Measurements from ENCODE around the gene SLC16A5. TPM values are rescaled to one million over a fixed set of nuclear protein-coding genes. Genes with fewer than 3 reads are reported as not detected.
A peak's percentile ranks its signal among the peaks of the same experiment; 100 is the strongest.

The SLC16A5 gene
- total RNA-seq, 1 donor from 2014 or later, result 3.0 TPM

DNA sequence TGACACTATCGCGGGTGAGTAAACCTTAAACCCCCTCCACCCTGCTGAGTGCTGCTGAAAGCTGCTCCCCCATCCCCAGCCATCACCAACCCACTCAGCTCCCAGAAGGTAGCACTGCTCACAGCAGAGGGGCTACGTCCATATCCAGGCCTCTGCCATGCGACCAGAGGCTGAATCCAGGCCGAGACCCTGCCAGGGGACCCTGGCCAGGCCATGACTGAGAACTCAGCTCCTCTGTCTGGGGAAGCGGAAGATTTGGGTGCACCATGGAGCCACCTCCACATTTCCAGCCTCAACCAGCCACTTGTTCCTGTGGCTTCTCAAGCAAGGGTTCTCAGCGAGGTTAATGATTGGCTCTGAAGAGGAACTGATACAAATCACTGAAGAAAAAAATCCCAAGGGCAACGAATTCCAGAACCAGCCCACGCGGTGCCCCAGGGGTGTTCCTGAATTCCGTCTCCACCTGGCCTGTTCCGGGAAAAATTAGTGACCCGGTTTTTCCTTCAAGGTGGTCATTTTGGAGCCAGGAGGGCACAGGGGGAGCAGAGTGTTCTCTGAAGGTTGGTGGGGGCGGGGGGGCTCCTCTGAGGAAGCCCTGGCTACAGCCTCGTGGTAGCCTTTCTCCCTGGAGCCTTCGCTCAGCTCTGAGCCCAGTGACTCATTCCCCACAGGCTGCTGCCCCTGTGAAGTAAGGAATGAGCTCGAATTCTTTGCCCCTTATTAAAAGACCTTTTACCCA, 9.3 kb upstream of the SLC16A5 start:
- TF ChIP-seq, protein P1, sequence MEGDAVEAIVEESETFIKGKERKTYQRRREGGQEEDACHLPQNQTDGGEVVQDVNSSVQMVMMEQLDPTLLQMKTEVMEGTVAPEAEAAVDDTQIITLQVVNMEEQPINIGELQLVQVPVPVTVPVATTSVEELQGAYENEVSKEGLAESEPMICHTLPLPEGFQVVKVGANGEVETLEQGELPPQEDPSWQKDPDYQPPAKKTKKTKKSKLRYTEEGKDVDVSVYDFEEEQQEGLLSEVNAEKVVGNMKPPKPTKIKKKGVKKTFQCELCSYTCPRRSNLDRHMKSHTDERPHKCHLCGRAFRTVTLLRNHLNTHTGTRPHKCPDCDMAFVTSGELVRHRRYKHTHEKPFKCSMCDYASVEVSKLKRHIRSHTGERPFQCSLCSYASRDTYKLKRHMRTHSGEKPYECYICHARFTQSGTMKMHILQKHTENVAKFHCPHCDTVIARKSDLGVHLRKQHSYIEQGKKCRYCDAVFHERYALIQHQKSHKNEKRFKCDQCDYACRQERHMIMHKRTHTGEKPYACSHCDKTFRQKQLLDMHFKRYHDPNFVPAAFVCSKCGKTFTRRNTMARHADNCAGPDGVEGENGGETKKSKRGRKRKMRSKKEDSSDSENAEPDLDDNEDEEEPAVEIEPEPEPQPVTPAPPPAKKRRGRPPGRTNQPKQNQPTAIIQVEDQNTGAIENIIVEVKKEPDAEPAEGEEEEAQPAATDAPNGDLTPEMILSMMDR (IDR thresholded peaks at IDR 0.05), result no peak
- H3K4me3 Mint-ChIP-seq (ENCODE audit: unreplicated experiment), result no peak overlapping the region

DNA sequence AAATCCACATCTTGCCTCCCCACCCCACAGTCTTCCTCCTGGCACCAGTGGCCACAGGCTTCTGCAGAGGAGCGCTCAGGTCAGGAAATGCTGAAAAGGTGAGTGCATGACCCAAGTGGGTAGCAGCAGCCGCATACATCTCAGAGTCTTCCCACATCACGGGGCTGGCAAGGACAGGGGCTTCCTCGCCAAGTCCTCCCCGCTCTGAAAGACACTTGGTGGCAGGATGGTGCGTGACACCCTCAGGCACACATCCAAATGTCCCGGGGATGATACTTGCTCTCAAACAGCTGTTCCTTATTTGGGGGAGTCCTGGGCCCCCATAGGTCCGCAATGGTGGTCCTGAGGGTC, 8.8 kb upstream of the SLC16A5 start:
- H3K27ac Mint-ChIP-seq (ENCODE audit: unreplicated experiment), result peak overlapping the region; percentile 90
- H3K4me1 Mint-ChIP-seq (ENCODE audit: low read depth), result peaks cover 41% of the 10 kb centered on the region
- no peak for DNase-seq (ENCODE audit: low spot score)
- no peaks in the 10 kb centered on the region for H3K27me3 Mint-ChIP-seq (ENCODE audit: low read depth)
- TF ChIP-seq, protein P1 (IDR thresholded peaks at IDR 0.05), result peak; percentile 15
- H3K4me3 Mint-ChIP-seq (ENCODE audit: unreplicated experiment), result peak overlapping the region; percentile 1
- H3K36me3 Mint-ChIP-seq (ENCODE audit: low read depth), result no peaks in the 10 kb centered on the region
- no peaks in the 10 kb centered on the region for H3K9me3 Mint-ChIP-seq (ENCODE audit: low read depth)

More for the DNA sequence above, 9.3 kb upstream of the SLC16A5 start:
- Mint-ChIP-seq H3K36me3 (ENCODE audit: low read depth) (no peaks in the 10 kb centered on the region), H3K27me3 (ENCODE audit: low read depth) (no peaks in the 10 kb centered on the region), H3K4me1 (ENCODE audit: low read depth) (peaks cover 36% of the 10 kb centered on the region), H3K9me3 (ENCODE audit: low read depth) (no peaks in the 10 kb centered on the region), H3K27ac (ENCODE audit: unreplicated experiment) (peak overlapping the region; percentile 90)
- no peak for DNase-seq (ENCODE audit: low spot score)

- H3K4me1 Mint-ChIP-seq (ENCODE audit: low read depth), result peaks cover 57% of the 10 kb centered on the region
- H3K27me3 Mint-ChIP-seq (ENCODE audit: low read depth), result no peaks in the 10 kb centered on the region
- no peak overlapping the region for H3K27ac Mint-ChIP-seq (ENCODE audit: unreplicated experiment)
- no peaks in the 10 kb centered on the region for H3K9me3 Mint-ChIP-seq (ENCODE audit: low read depth)
- DNase-seq (ENCODE audit: low spot score), result no peak
- TF ChIP-seq, protein P1 (IDR thresholded peaks at IDR 0.05), result no peak
- no peak overlapping the region for H3K4me3 Mint-ChIP-seq (ENCODE audit: unreplicated experiment)
- H3K36me3 Mint-ChIP-seq (ENCODE audit: low read depth), result no peaks in the 10 kb centered on the region
These were observed 5.9 kb upstream of the SLC16A5 start for GRCh38 chr17:75081611-75082540.

DNA sequence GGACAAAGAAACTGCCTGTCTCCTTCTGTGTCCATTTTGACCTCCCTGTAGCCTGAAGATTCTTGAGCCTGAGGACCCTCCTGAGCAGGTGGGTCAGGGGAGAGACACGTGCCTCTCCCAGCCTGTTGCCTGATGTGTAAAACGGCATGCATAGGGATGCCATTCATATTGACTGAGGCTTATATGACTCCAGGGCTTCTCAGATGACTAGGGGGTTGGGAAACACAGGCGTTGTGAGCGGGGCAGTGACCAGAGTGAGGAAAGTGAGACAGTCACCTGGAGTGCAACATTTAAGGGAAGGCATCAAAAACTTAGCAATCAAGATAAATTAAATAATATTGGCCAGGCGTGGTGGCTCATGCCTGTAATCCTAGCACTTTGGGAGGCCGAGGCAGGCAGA, 5.1 kb upstream of the SLC16A5 start:
- peaks cover 61% of the 10 kb centered on the region for H3K4me1 Mint-ChIP-seq (ENCODE audit: low read depth)
- no peak overlapping the region for H3K4me3 Mint-ChIP-seq (ENCODE audit: unreplicated experiment)
- TF ChIP-seq, protein P1 (IDR thresholded peaks at IDR 0.05), result no peak
- H3K9me3 Mint-ChIP-seq (ENCODE audit: low read depth), result no peaks in the 10 kb centered on the region
- no peak for DNase-seq (ENCODE audit: low spot score)
- H3K27me3 Mint-ChIP-seq (ENCODE audit: low read depth), result no peaks in the 10 kb centered on the region
- peak overlapping the region; percentile 55 for H3K27ac Mint-ChIP-seq (ENCODE audit: unreplicated experiment)
- H3K36me3 Mint-ChIP-seq (ENCODE audit: low read depth), result no peaks in the 10 kb centered on the region

- no peaks in the 10 kb centered on the region for H3K27me3 Mint-ChIP-seq (ENCODE audit: low read depth)
- H3K36me3 Mint-ChIP-seq (ENCODE audit: low read depth), result no peaks in the 10 kb centered on the region
- TF ChIP-seq, protein P1 (IDR thresholded peaks at IDR 0.05), result peak; percentile 37
- DNase-seq (ENCODE audit: low spot score), result no peak
- H3K4me1 Mint-ChIP-seq (ENCODE audit: low read depth), result peaks cover 55% of the 10 kb centered on the region
- H3K9me3 Mint-ChIP-seq (ENCODE audit: low read depth), result no peaks in the 10 kb centered on the region
- H3K4me3 Mint-ChIP-seq (ENCODE audit: unreplicated experiment), result no peak overlapping the region
- peak overlapping the region; percentile 42 for H3K27ac Mint-ChIP-seq (ENCODE audit: unreplicated experiment)
These were observed 3.6 kb upstream of the SLC16A5 start for GRCh38 chr17:75084039-75084660.

Data from chondrocyte (in vitro differentiated cells).